GM12874 (cell line): Measurements from ENCODE around the gene LINS1.

Experiments used
- CTCF ChIP-seq: IDR thresholded peaks from 2 replicates; pipeline ENCODE4 v1.5.1; 2011; ENCODE audit warnings: low read depth, mild to moderate bottlenecking, control low read depth, low read length, moderate library complexity; ENCODE audit not compliant: insufficient read depth

Gene LINS1, protein sequence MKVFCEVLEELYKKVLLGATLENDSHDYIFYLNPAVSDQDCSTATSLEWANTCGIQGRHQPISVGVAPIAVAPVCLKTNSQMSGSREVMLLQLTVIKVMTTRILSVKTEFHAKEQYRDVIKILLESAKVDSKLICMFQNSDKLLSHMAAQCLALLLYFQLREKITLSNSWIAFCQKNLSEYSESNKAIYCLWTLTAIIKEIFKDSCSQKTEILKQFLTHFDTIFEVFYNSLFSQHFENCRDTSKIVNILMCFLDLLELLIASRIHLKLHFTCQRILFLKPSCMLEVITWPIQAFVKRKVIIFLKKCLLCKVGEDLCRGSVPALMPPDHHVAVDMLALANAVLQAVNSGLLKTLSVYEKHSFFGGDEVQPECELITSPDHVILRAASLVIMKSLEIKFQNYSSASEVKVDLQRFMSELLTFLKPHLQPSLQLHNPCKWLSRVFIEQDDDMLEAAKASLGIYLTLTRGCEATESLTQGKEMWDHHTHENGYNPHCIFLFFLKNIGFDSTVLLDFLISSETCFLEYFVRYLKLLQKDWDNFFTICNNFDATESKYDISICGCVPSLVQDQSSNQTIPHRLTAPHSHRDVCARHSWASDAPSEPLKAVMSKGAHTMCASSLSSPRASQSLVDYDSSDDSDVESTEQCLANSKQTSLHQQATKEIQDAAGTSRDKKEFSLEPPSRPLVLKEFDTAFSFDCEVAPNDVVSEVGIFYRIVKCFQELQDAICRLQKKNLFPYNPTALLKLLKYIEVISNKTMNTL

GRCh38 chr15:100602064-100602822 lies at the start of gene LINS1, which contains the start of gene ASB7:
TSS of gene LINS1 (minus strand) at chr15:100602184. CDS start at chr15:100580842, 21,342 bp downstream.
TSS of gene ASB7 (plus strand) at chr15:100602589. CDS start at chr15:100612217, 9,628 bp downstream.
- no peak for TF ChIP-seq CTCF

- TF ChIP-seq CTCF: no peak
These were observed 49.3 kb upstream of the LINS1 start for GRCh38 chr15:100651253-100651652.

DNA sequence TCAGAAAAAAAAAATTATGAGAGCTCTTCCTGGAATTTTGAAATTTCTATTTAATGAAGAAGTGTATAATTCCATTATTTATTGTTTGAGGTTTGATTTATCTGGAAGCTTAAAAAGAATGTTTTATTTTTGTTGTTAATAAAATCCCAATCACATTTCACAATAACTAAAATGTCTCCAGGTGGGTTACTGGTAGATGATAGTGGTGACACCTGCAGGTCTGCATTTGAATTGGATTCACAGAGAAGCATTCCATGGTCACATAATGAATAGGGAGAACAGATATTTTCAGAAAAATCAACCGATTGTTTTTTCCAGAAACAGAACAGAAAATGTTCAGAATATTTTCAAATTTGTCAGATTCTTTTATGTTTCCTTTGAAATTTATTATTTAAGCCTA lies 48.7 kb upstream of the LINS1 start:
- TF ChIP-seq CTCF: no peak

DNA sequence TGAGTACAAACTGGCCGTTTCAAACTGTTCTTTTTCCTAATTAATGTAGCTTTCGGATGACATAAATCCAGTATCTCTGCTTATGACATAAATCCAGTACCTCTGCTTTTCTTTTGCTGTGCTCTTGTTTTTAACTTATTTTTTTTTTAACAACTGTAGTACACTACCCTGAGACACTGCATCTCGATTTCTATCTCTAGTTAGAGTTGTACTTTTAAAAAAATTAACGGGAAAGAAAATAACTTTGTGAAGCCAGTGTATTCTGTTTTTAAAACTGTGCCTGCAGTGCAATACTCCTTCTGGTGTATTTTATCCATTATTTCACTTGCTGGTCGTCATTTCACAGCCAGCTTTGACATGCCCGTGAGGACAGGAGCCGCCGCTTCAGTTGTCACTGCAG lies 47.0 kb upstream of the LINS1 start:
- no peak for TF ChIP-seq CTCF

- no peak for TF ChIP-seq CTCF
These were observed 43.7 kb upstream of the LINS1 start for GRCh38 chr15:100645671-100646070.

GRCh38 chr15:100642950-100643338 lies 41.0 kb upstream of the LINS1 start:
- TF ChIP-seq CTCF: no peak
